NT2/D1 (cell line): Measurements from ENCODE around the gene DEPDC1B.

Experiments used
- YY1 ChIP-seq: IDR thresholded peaks from 2 replicates; pipeline ENCODE4 v1.6.1; 2011; ENCODE audit not compliant: insufficient read length, insufficient read depth
- ZNF274 ChIP-seq: IDR thresholded peaks from 2 replicates; pipeline ENCODE4 v1.6.1; 2011; ENCODE audit warnings: mild to moderate bottlenecking, low read depth, low read length

- TF ChIP-seq YY1 (no peak), ZNF274 (no peak)
Measured at GRCh38 chr5:60744682-60745081, 44.7 kb upstream of the DEPDC1B start.
